ENCODE measurements around the gene DDX24.

The DDX24 gene

GRCh38 chr14:94021416-94022157 is 59.4 kb downstream of the DDX24 start:
- no peak overlapping the region for H3K4me3 ChIP-seq (ENCODE audit: extremely low read depth, insufficient read depth, low read length, poor library complexity, severe bottlenecking)
- H3K36me3 ChIP-seq (ENCODE audit: control insufficient read depth, insufficient read depth, low read length): no peaks in the 10 kb centered on the region
- no peaks in the 10 kb centered on the region for H3K9me3 ChIP-seq (ENCODE audit: control insufficient read depth, low read length)
- H3K4me1 ChIP-seq (ENCODE audit: control insufficient read depth, insufficient read depth, low read length, poor library complexity, severe bottlenecking): no peaks in the 10 kb centered on the region
- WGBS, 2 experiments (ENCODE audit: insufficient coverage in 2 of 2): 85 to 88% methylated on average over 9 of the region's 10 CpGs
- no peak overlapping the region for H3K27ac ChIP-seq (ENCODE audit: low read depth, low read length, severe bottlenecking)

GRCh38 chr14:94021001-94021400 is 60.0 kb downstream of the DDX24 start:
- Histone ChIP-seq H3K4me3 (ENCODE audit: extremely low read depth, insufficient read depth, low read length, poor library complexity, severe bottlenecking) (no peak overlapping the region), H3K27ac (ENCODE audit: low read depth, low read length, severe bottlenecking) (no peak overlapping the region), H3K9me3 (ENCODE audit: control insufficient read depth, low read length) (no peaks in the 10 kb centered on the region), H3K4me1 (ENCODE audit: control insufficient read depth, insufficient read depth, low read length, poor library complexity, severe bottlenecking) (no peaks in the 10 kb centered on the region), H3K36me3 (ENCODE audit: control insufficient read depth, insufficient read depth, low read length) (no peaks in the 10 kb centered on the region)
- WGBS, 2 experiments (ENCODE audit: insufficient coverage in 2 of 2): 82% methylated on average over 2 of the region's 2 CpGs; no CpG with 5 or more reads in 1 of the 2 experiments

- WGBS, 2 experiments (ENCODE audit: insufficient coverage in 2 of 2): 85 to 87% methylated on average over 3 to 4 of the region's 4 CpGs
- Histone ChIP-seq H3K27ac (ENCODE audit: low read depth, low read length, severe bottlenecking) (no peak overlapping the region), H3K36me3 (ENCODE audit: control insufficient read depth, insufficient read depth, low read length) (no peaks in the 10 kb centered on the region), H3K9me3 (ENCODE audit: control insufficient read depth, low read length) (no peaks in the 10 kb centered on the region), H3K4me3 (ENCODE audit: extremely low read depth, insufficient read depth, low read length, poor library complexity, severe bottlenecking) (no peak overlapping the region), H3K4me1 (ENCODE audit: control insufficient read depth, insufficient read depth, low read length, poor library complexity, severe bottlenecking) (no peaks in the 10 kb centered on the region)
Observed at GRCh38 chr14:94020267-94020666, 60.7 kb downstream of the DDX24 start.

- no peak overlapping the region for H3K27ac ChIP-seq (ENCODE audit: low read depth, low read length, severe bottlenecking)
- H3K4me1 ChIP-seq (ENCODE audit: control insufficient read depth, insufficient read depth, low read length, poor library complexity, severe bottlenecking): no peaks in the 10 kb centered on the region
- WGBS, 2 experiments (ENCODE audit: insufficient coverage in 2 of 2): 81 to 100% methylated on average over 2 to 3 of the region's 6 CpGs
- no peaks in the 10 kb centered on the region for H3K36me3 ChIP-seq (ENCODE audit: control insufficient read depth, insufficient read depth, low read length)
- no peak overlapping the region for H3K4me3 ChIP-seq (ENCODE audit: extremely low read depth, insufficient read depth, low read length, poor library complexity, severe bottlenecking)
- no peaks in the 10 kb centered on the region for H3K9me3 ChIP-seq (ENCODE audit: control insufficient read depth, low read length)
Observed at GRCh38 chr14:94019329-94019728, 61.7 kb downstream of the DDX24 start.

GRCh38 chr14:94018308-94018707 is 62.7 kb downstream of the DDX24 start:
- H3K4me3 ChIP-seq (ENCODE audit: extremely low read depth, insufficient read depth, low read length, poor library complexity, severe bottlenecking): no peak overlapping the region
- WGBS, 2 experiments (ENCODE audit: insufficient coverage in 2 of 2): 93% methylated on average over 4 to 5 of the region's 8 CpGs
- H3K27ac ChIP-seq (ENCODE audit: low read depth, low read length, severe bottlenecking): no peak overlapping the region
- H3K36me3 ChIP-seq (ENCODE audit: control insufficient read depth, insufficient read depth, low read length): no peaks in the 10 kb centered on the region
- H3K9me3 ChIP-seq (ENCODE audit: control insufficient read depth, low read length): no peaks in the 10 kb centered on the region
- no peaks in the 10 kb centered on the region for H3K4me1 ChIP-seq (ENCODE audit: control insufficient read depth, insufficient read depth, low read length, poor library complexity, severe bottlenecking)

- H3K36me3 ChIP-seq (ENCODE audit: control insufficient read depth, insufficient read depth, low read length): no peaks in the 10 kb centered on the region
- H3K4me1 ChIP-seq (ENCODE audit: control insufficient read depth, insufficient read depth, low read length, poor library complexity, severe bottlenecking): peaks cover 2% of the 10 kb centered on the region
- H3K27ac ChIP-seq (ENCODE audit: low read depth, low read length, severe bottlenecking): no peak overlapping the region
- no peaks in the 10 kb centered on the region for H3K9me3 ChIP-seq (ENCODE audit: control insufficient read depth, low read length)
- 88 to 90% methylated on average over 7 to 8 of the region's 8 CpGs for WGBS, 2 experiments (ENCODE audit: insufficient coverage in 2 of 2)
- no peak overlapping the region for H3K4me3 ChIP-seq (ENCODE audit: extremely low read depth, insufficient read depth, low read length, poor library complexity, severe bottlenecking)
Observed at GRCh38 chr14:94016446-94016976, 64.5 kb downstream of the DDX24 start.

- 94% methylated on average over 2 of the region's 2 CpGs for WGBS, 2 experiments (ENCODE audit: insufficient coverage in 2 of 2)
- Histone ChIP-seq H3K4me1 (ENCODE audit: control insufficient read depth, insufficient read depth, low read length, poor library complexity, severe bottlenecking) (peaks cover 5% of the 10 kb centered on the region), H3K27ac (ENCODE audit: low read depth, low read length, severe bottlenecking) (no peak overlapping the region)
Observed at GRCh38 chr14:94015223-94015622, 65.8 kb downstream of the DDX24 start.

GRCh38 chr14:94014382-94014781 is 66.6 kb downstream of the DDX24 start:
- 85 to 89% methylated on average over 6 of the region's 6 CpGs for WGBS, 2 experiments (ENCODE audit: insufficient coverage in 2 of 2)
- H3K9me3 ChIP-seq (ENCODE audit: control insufficient read depth, low read length): no peaks in the 10 kb centered on the region
- no peak overlapping the region for H3K27ac ChIP-seq (ENCODE audit: low read depth, low read length, severe bottlenecking)
- H3K36me3 ChIP-seq (ENCODE audit: control insufficient read depth, insufficient read depth, low read length): no peaks in the 10 kb centered on the region
- H3K4me3 ChIP-seq (ENCODE audit: extremely low read depth, insufficient read depth, low read length, poor library complexity, severe bottlenecking): no peak overlapping the region
- H3K4me1 ChIP-seq (ENCODE audit: control insufficient read depth, insufficient read depth, low read length, poor library complexity, severe bottlenecking): peaks cover 8% of the 10 kb centered on the region

More at GRCh38 chr14:94015223-94015622, 65.8 kb downstream of the DDX24 start:
- Histone ChIP-seq H3K9me3 (ENCODE audit: control insufficient read depth, low read length) (no peaks in the 10 kb centered on the region), H3K36me3 (ENCODE audit: control insufficient read depth, insufficient read depth, low read length) (no peaks in the 10 kb centered on the region), H3K4me3 (ENCODE audit: extremely low read depth, insufficient read depth, low read length, poor library complexity, severe bottlenecking) (no peak overlapping the region)

- Histone ChIP-seq H3K27ac (ENCODE audit: low read depth, low read length, severe bottlenecking) (no peak overlapping the region), H3K9me3 (ENCODE audit: control insufficient read depth, low read length) (no peaks in the 10 kb centered on the region), H3K36me3 (ENCODE audit: control insufficient read depth, insufficient read depth, low read length) (no peaks in the 10 kb centered on the region), H3K4me1 (ENCODE audit: control insufficient read depth, insufficient read depth, low read length, poor library complexity, severe bottlenecking) (peaks cover 8% of the 10 kb centered on the region), H3K4me3 (ENCODE audit: extremely low read depth, insufficient read depth, low read length, poor library complexity, severe bottlenecking) (no peak overlapping the region)
- WGBS, 2 experiments (ENCODE audit: insufficient coverage in 2 of 2): 85 to 87% methylated on average over 2 of the region's 2 CpGs
Observed at GRCh38 chr14:94011795-94012194, 69.2 kb downstream of the DDX24 start.

GRCh38 chr14:94010625-94011024 is 70.4 kb downstream of the DDX24 start:
- Histone ChIP-seq H3K9me3 (ENCODE audit: control insufficient read depth, low read length) (no peaks in the 10 kb centered on the region), H3K4me1 (ENCODE audit: control insufficient read depth, insufficient read depth, low read length, poor library complexity, severe bottlenecking) (peaks cover 8% of the 10 kb centered on the region), H3K4me3 (ENCODE audit: extremely low read depth, insufficient read depth, low read length, poor library complexity, severe bottlenecking) (no peak overlapping the region), H3K36me3 (ENCODE audit: control insufficient read depth, insufficient read depth, low read length) (no peaks in the 10 kb centered on the region), H3K27ac (ENCODE audit: low read depth, low read length, severe bottlenecking) (no peak overlapping the region)
- 81 to 92% methylated on average over 5 to 6 of the region's 6 CpGs for WGBS, 2 experiments (ENCODE audit: insufficient coverage in 2 of 2)

- Histone ChIP-seq H3K4me1 (ENCODE audit: control insufficient read depth, insufficient read depth, low read length, poor library complexity, severe bottlenecking) (peaks cover 8% of the 10 kb centered on the region), H3K4me3 (ENCODE audit: extremely low read depth, insufficient read depth, low read length, poor library complexity, severe bottlenecking) (no peak overlapping the region), H3K27ac (ENCODE audit: low read depth, low read length, severe bottlenecking) (no peak overlapping the region), H3K36me3 (ENCODE audit: control insufficient read depth, insufficient read depth, low read length) (no peaks in the 10 kb centered on the region), H3K9me3 (ENCODE audit: control insufficient read depth, low read length) (no peaks in the 10 kb centered on the region)
- 49 to 61% methylated on average over 3 of the region's 4 CpGs for WGBS, 2 experiments (ENCODE audit: insufficient coverage in 2 of 2)
Observed at GRCh38 chr14:94009767-94010166, 71.2 kb downstream of the DDX24 start.
